ENCODE results near the gene PGLYRP2.

- TF ChIP-seq CTCF (IDR thresholded peaks at IDR 0.05; ENCODE audit: low read length) (no peak), EZH2 (optimal IDR thresholded peaks at IDR 0.05; ENCODE audit: low read depth, low read length) (no peak)
These were observed 19.6 kb upstream of the PGLYRP2 start for GRCh38 chr19:15498910-15499309.

Data from MM.1S (cell line).